GM18868 (cell line): ENCODE results near the gene AKAP6.

ENCODE experiments used
- ATAC-seq: cut with Tn5 transposase; IDR thresholded peaks from one replicate; pipeline ENCODE4 v1.9.1; 2021; ENCODE audit warnings: mild to moderate bottlenecking, moderate library complexity; ENCODE audit not compliant: unreplicated experiment

AKAP6 gene

GRCh38 chr14:32329146-32329545 is at the start of gene AKAP6:
AKAP6 (plus strand) TSS chr14:32329298; CDS start chr14:32433494, 104,196 bp downstream.
- no peak for ATAC-seq

- ATAC-seq, result no peak
Observed at GRCh38 chr14:32286602-32287001, 42.5 kb upstream of the AKAP6 start.

GRCh38 chr14:32296366-32296765 is 32.7 kb upstream of the AKAP6 start:
- no peak for ATAC-seq

- ATAC-seq, result no peak
Observed at GRCh38 chr14:32298346-32298745, 30.8 kb upstream of the AKAP6 start.

GRCh38 chr14:32300136-32300535 is 29.0 kb upstream of the AKAP6 start:
- ATAC-seq, result no peak

- no peak for ATAC-seq
Observed at GRCh38 chr14:32303865-32304264, 25.2 kb upstream of the AKAP6 start.

- no peak for ATAC-seq
Observed at GRCh38 chr14:32304296-32304695, 24.8 kb upstream of the AKAP6 start.

- ATAC-seq, result no peak
Observed at GRCh38 chr14:32306549-32306948, 22.5 kb upstream of the AKAP6 start.

- no peak for ATAC-seq
Observed at GRCh38 chr14:32307881-32308582, 21.1 kb upstream of the AKAP6 start.

GRCh38 chr14:32310876-32311275 is 18.2 kb upstream of the AKAP6 start:
- ATAC-seq, result no peak

GRCh38 chr14:32311294-32312009 is 17.6 kb upstream of the AKAP6 start:
- ATAC-seq, result no peak

GRCh38 chr14:32312010-32312331 is 17.1 kb upstream of the AKAP6 start:
- ATAC-seq, result no peak

GRCh38 chr14:32313844-32314376 is 15.2 kb upstream of the AKAP6 start:
- ATAC-seq, result no peak

GRCh38 chr14:32318087-32318795 is 10.9 kb upstream of the AKAP6 start:
- no peak for ATAC-seq

- no peak for ATAC-seq
Observed at GRCh38 chr14:32319368-32320049, 9.6 kb upstream of the AKAP6 start.

GRCh38 chr14:32324601-32325000 is 4.5 kb upstream of the AKAP6 start:
- ATAC-seq, result no peak

GRCh38 chr14:32327255-32327961 is 1.7 kb upstream of the AKAP6 start:
- no peak for ATAC-seq

GRCh38 chr14:32329690-32330285 is 690 bp downstream of the AKAP6 start:
- no peak for ATAC-seq

- ATAC-seq, result no peak
Observed at GRCh38 chr14:32330351-32331111, 1.4 kb downstream of the AKAP6 start.
